ENCODE results near the gene INS.

GRCh38 chr11:2138431-2139122 is 22.4 kb downstream of the INS start:
- TF ChIP-seq CTCF (IDR thresholded peaks at IDR 0.05) (no peak), EZH2 (IDR thresholded peaks at IDR 0.05; ENCODE audit: borderline replicate concordance, insufficient read depth, low read depth, low read length, poor library complexity, severe bottlenecking) (no peak)
